Activated CD4-positive, CD25-positive, alpha-beta regulatory T cell treated with anti-CD3 and anti-CD28 coated beads, Interleukin-2, amount 50 U/mL, for 16 hours (primary cell): ENCODE measurements around the gene ZFP36L1.

Experiments
- DNase-seq: peaks from one replicate; pipeline ENCODE4 v3.0.0-alpha.2; 2020; ENCODE audit warnings: low read depth, low spot score

The ZFP36L1 gene

GRCh38 chr14:68816183-68816942 lies 23.5 kb upstream of the ZFP36L1 start:
- peak; percentile 81 for DNase-seq

GRCh38 chr14:68815298-68816182 lies 22.7 kb upstream of the ZFP36L1 start:
- no peak for DNase-seq

- DNase-seq, result no peak
These were observed 21.9 kb upstream of the ZFP36L1 start for GRCh38 chr14:68814539-68815297.

GRCh38 chr14:68814238-68814538 lies 21.3 kb upstream of the ZFP36L1 start:
- no peak for DNase-seq

GRCh38 chr14:68813318-68813838 lies 20.5 kb upstream of the ZFP36L1 start:
- no peak for DNase-seq

GRCh38 chr14:68811171-68811570 lies 18.3 kb upstream of the ZFP36L1 start:
- DNase-seq, result no peak

- no peak for DNase-seq
These were observed 17.6 kb upstream of the ZFP36L1 start for GRCh38 chr14:68810173-68811153.

- DNase-seq, result no peak
These were observed 16.7 kb upstream of the ZFP36L1 start for GRCh38 chr14:68809524-68809923.

- no peak for DNase-seq
These were observed 16.0 kb upstream of the ZFP36L1 start for GRCh38 chr14:68808696-68809480.

- no peak for DNase-seq
These were observed 15.1 kb upstream of the ZFP36L1 start for GRCh38 chr14:68807987-68808386.

- no peak for DNase-seq
These were observed 14.3 kb upstream of the ZFP36L1 start for GRCh38 chr14:68807148-68807600.

- no peak for DNase-seq
These were observed 13.8 kb upstream of the ZFP36L1 start for GRCh38 chr14:68806526-68807147.

- DNase-seq, result no peak
These were observed 12.5 kb upstream of the ZFP36L1 start for GRCh38 chr14:68805414-68805813.

GRCh38 chr14:68801631-68802030 lies 8.8 kb upstream of the ZFP36L1 start:
- no peak for DNase-seq

GRCh38 chr14:68800953-68801352 lies 8.1 kb upstream of the ZFP36L1 start:
- DNase-seq, result no peak

- no peak for DNase-seq
These were observed 7.5 kb upstream of the ZFP36L1 start for GRCh38 chr14:68800390-68800789.

- no peak for DNase-seq
These were observed 5.8 kb upstream of the ZFP36L1 start for GRCh38 chr14:68798621-68799020.

- DNase-seq, result no peak
These were observed 4.3 kb upstream of the ZFP36L1 start for GRCh38 chr14:68797121-68797670.
